Measurements from ENCODE around the gene SPINT1.

DNA sequence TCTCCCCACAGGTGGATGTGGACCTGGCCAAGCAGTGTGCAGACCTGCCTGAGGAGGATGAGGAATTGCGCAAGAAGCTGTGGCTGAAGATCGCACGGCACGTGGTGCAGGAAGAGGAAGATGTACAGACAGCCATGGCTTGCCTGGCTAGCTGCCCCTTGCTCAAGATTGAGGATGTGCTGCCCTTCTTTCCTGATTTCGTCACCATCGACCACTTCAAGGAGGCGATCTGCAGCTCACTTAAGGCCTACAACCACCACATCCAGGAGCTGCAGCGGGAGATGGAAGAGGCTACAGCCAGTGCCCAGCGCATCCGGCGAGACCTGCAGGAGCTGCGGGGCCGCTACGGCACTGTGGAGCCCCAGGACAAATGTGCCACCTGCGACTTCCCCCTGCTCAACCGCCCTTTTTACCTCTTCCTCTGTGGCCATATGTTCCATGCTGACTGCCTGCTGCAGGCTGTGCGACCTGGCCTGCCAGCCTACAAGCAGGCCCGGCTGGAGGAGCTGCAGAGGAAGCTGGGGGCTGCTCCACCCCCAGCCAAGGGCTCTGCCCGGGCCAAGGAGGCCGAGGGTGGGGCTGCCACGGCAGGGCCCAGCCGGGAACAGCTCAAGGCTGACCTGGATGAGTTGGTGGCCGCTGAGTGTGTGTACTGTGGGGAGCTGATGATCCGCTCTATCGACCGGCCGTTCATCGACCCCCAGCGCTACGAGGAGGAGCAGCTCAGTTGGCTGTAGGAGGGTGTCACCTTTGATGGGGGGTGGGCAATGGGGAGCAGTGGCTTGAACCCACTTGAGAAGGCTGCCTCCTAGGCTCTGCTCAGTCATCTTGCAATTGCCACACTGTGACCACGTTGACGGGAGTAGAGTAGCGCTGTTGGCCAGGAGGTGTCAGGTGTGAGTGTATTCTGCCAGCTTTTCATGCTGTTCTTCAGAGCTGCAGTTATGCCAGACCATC is 59.0 kb downstream of the SPINT1 start:
- TF ChIP-seq, protein P1, sequence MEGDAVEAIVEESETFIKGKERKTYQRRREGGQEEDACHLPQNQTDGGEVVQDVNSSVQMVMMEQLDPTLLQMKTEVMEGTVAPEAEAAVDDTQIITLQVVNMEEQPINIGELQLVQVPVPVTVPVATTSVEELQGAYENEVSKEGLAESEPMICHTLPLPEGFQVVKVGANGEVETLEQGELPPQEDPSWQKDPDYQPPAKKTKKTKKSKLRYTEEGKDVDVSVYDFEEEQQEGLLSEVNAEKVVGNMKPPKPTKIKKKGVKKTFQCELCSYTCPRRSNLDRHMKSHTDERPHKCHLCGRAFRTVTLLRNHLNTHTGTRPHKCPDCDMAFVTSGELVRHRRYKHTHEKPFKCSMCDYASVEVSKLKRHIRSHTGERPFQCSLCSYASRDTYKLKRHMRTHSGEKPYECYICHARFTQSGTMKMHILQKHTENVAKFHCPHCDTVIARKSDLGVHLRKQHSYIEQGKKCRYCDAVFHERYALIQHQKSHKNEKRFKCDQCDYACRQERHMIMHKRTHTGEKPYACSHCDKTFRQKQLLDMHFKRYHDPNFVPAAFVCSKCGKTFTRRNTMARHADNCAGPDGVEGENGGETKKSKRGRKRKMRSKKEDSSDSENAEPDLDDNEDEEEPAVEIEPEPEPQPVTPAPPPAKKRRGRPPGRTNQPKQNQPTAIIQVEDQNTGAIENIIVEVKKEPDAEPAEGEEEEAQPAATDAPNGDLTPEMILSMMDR (IDR thresholded peaks at IDR 0.05; ENCODE audit: low read depth, low read length), result no peak
- TF ChIP-seq EZH2phosphoT487 (IDR thresholded peaks at IDR 0.05; ENCODE audit: low read depth), result no peak
